Mesenteric fat pad (tissue), 1 donor: Measurements from ENCODE around the gene SRRM5. TPM values are rescaled to one million over a fixed set of nuclear protein-coding genes. Genes with fewer than 3 reads are reported as not detected.
"Not testable (repeated sequence)": the region's sequence is repeated elsewhere in the genome, so short reads cannot be mapped to it uniquely, and the experiment has no call there.

Experiments used
- DNase-seq: peaks from one replicate; pipeline ENCODE4 v3.0.0-alpha.2; 2020; ENCODE audit warnings: low spot score
- total RNA-seq: library from RNA; stranded (reverse); fragmentation: NEBNext Ultra II Directional; extraction: Animal tissue kit (Norgen Biotek cat#: 25700); gene quantifications from one replicate; pipeline ENCODE4 v1.2.1, GENCODE V29; 2021
- donor health status: DM: yes; HTN: yes; CAD: no.

The SRRM5 gene
- total RNA-seq, 1 donor from 2014 or later = 0.22 TPM

DNA sequence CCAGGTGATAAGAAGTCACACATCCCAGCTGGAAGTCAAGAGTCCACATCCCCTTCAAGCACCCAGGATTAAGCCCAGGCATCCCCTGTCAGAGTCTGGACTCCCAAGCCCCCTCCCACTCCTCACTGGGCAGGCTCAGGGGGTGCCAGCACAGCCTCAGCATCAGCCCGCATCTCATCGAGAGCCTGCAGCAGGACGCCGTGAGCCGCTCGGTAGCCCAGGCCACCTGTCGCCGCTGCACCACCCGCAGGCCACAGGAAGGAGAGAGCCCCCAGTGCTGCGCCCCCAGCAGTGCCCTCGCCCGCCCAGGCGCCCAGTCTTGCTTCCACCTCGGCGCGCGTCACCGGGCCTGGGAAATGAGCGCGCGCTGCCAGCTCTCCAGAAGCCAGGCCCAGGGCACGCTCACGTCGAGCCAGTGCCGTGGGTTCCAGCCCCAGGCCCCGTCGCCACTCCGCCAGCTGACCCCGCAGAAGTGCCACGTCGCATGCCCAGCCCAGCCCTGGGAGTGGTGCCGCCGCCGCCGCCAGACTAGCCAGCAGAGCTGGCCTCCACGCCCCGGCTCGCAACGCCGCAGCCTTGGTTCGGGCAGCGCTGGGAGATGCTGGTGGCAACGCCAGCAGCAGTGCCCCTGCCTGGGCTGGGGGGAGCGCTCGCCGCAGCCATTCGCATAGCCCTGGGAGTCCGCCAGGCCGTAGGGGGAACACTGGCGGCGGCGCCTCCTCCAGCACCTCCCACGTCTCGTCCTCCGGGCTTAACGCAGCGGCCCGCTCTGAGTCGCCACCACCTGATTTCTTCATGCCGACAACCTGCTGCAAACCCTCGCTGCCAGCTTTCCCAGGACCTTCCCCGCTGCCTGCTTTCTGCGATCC is 19.8 kb upstream of the SRRM5 start:
- no peak for DNase-seq

DNA sequence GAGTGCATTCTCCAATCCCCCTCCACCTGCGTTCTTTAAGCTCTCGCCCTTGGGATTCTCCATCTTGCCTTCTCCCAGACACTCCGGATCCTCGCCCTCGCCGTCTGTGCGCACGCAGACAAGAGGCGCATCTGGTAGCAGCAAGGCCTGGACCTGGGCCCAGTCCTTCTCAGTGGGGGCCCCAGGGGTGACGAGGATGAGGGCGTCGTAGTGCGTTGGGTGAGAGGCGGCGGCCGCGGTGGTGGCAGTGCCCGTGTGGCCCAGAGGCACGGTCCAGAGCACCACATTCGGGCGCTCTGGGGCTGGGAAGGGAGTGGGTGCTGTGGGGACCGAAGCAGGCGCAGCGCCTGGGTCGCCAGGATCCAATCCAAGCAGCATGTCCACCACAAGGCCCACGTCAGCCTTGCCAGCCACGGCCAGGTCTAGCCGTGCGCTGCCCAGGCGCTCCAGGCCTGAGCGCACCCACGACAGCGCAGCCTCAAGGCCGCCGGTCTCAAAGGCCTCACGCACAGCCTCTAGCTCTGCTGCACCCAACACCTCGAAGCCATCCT is 19.0 kb upstream of the SRRM5 start:
- DNase-seq = no peak

DNA sequence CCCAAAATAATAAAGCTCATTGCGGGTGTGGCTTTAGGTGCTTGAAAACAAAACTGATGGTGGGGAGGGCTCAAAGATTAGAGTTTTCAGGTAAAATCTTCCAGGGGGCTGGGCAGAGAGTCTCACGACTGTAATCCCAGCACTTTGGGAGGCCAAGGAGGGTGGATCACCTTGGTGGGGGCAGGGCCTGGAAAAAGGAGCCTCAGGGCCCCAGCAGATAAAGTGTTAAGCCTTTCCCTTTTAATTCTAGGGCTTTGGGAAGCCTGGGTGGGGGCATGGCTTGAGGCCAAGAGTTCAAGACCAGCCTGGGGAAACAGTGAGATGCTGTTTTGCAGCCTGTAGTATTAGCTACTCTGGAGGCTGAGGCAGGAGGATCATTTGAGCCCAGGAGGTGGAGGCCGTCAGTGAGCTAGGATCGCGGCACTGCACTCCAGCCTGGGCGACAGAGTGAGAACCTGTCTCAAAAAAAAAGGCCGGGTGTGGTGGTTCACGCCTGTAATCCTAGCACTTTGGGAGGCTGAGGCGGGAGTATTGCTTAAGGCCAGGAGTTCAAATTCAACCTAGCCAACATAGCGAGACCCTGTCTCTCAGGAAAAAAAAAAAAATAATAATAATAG is 17.7 kb upstream of the SRRM5 start:
- DNase-seq = no peak

DNA sequence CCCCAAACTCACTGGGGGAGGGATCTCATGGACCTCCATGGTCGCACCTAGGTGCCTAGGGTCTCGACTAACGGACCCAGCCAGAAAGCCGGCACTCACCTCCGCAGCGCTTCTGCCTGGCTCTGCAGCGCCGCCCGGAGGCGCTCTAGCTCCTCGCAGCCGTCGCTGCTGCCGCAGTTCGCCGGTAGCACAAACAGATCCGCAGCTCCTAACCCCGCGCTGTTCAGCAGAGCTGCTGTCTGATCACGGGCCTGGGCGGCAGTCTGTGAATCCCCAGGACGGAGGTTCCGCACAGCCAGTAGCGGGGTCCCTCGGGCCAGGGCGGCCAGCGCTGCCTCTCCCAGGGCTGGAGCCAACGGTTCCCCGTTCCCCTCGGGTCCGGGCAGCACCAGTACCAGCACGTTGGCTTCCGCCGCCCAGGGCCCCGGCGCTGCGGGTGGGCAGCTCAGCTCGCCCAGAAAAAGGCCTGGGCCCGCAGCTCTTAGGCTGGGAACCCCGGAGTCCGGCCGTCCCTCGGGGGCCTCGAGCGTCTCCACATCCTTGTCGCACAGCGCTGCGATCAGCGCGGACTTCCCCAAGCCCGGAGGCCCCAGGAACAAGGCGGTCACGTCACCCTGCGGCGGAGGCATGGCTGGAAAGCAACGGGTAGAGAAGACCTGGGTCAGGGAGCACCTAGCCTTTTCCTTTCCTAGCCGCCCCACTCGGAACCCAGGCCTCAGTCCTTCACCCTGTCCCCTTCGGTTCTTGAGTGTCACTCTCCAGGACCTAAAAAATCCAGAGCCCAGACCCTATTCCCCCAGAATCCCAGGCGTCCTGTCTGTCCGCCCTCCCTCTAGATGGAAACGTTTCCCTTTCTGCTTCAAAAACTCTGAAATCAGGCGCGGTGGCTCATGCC is 16.9 kb upstream of the SRRM5 start:
- no peak for DNase-seq

DNA sequence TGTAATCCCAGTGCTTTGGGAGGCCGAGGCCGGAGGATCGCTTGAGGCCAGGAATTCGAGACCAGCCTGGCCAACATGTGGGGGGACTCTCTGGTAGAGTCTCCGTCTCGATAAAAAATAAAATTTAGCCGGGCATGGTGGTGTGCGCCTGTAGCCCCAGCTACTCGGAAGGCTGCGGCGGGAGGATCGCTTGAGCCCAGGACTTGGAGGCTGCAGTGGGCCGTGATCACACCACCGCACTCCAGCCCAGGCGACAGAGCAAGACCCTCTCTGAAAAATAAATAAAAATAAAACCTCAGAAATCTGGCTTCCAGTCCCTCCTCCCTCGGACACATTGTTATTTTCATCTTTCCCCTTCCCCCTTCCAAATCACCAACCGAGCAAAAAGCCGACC is 16.3 kb upstream of the SRRM5 start:
- no peak for DNase-seq

DNA sequence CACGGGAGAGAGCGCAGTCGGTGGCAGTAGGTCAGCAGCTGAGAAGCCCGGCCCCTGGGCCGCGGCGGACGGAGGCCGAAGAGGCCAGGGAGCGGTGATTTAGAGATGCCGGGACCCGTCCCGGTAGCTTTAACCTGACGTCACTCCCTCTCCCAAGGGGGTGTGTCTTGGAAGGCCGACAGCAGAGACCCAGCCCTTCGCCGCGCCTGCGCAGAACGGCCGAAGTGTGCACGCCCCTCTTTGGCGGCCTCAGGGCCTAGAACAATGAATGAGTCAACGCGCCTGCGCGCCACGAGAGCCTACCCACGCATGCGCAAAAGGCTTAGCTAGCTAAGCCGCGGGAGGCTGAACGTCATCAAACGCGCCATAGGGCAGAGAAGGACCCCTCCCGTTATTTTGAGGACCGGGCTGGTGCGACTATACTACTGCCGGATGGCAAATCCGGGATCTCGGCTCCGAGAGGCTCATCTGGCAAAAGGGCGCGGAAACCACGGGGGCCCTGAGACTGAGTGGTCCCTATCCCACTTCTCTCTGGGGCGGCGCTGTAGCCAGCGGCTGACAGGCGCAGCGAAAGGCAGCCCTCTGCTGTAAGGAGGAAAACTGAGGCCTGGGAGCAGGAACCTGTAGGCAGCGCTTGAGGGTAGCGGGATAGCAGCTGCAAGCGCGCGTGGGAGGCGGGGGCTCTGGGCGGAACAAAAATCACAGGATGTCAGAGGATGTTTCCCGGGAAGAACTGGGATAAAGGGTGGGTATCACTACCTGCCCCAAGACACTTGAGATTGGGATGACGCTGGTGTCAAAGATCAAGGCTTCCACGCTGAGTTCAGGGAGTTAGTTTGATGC is 15.7 kb upstream of the SRRM5 start, which contains the start of the genes IRGQ and ZNF576:
Gene IRGQ (minus strand): TSS at position 136 of the 843 bp plus-strand sequence. CDS start 796 bp downstream, outside the sequence.
Gene ZNF576 (plus strand): TSS at position 597 of the 843 bp plus-strand sequence. CDS start 514 bp downstream, outside the sequence.
- DNase-seq = peak; percentile 100

DNA sequence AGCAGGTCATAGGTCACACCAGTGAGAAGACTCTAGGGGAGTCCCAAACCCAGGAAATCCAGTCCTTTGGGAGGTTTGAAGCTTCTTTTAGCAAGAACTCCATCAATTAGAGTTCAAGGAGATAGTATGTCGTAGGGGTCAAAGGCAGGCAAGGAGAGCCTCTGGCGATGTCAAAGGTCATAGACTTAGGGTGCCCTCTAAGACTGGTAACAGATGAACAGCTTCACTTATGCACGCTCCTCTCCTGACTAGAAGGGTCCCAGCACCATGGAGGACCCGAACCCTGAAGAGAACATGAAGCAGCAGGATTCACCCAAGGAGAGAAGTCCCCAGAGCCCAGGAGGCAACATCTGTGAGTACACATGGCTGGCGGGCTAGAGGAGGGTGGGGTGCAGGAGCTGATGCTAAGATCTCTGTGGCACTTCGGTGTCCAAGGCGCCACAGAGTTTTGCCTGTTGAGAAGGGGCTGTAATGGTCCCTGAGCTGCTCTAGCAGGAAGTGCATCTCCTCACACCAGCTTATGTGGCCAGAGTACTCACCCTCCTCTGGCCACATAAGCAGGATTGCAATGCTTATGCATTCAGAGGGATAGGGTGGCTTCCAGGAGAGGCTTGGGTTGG is 14.9 kb upstream of the SRRM5 start:
- DNase-seq = no peak

DNA sequence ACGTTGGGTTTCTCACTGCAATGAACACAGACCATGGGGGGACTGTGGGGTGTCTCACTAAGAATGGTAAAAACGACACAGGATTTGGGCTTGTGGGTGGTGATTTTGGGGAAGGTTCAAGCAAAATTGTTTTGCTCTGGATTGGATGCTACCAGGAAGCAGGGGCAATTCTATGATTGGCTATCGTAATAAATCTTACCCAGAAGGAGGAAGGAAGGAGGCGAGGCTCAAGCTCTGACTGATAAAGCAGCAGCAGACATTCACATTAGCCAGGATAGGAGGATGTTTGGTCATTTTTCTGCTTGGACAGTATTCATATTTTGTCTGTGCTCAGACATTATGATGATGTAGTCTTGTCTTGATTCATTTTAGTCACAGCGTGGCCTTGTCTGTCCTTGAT is 14.0 kb upstream of the SRRM5 start:
- no peak for DNase-seq

DNA sequence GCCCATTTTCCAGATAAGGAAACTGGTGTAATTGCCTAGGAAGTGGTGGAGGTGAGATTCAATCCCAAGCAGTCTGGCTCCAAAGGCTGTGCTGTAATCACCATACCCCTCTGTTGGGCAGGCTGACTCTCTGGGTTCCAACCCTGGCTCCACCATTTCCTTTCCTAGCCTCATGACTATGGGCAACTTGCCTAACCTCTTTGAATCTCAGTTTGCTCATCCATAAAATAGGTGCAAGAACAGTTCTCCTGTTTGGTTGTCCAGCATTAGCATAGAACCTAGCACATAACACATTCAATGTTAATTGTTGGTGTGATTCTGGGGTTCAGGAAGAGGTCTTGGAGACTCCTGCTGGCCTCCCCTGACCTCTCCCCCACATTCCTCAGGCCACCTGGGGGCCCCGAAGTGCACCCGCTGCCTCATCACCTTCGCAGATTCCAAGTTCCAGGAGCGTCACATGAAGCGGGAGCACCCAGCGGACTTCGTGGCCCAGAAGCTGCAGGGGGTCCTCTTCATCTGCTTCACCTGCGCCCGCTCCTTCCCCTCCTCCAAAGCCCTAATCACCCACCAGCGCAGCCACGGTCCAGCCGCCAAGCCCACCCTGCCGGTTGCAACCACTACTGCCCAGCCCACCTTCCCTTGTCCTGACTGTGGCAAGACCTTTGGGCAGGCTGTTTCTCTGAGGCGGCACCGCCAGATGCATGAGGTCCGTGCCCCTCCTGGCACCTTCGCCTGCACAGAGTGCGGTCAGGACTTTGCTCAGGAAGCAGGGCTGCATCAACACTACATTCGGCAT is 13.2 kb upstream of the SRRM5 start:
- no peak for DNase-seq

DNA sequence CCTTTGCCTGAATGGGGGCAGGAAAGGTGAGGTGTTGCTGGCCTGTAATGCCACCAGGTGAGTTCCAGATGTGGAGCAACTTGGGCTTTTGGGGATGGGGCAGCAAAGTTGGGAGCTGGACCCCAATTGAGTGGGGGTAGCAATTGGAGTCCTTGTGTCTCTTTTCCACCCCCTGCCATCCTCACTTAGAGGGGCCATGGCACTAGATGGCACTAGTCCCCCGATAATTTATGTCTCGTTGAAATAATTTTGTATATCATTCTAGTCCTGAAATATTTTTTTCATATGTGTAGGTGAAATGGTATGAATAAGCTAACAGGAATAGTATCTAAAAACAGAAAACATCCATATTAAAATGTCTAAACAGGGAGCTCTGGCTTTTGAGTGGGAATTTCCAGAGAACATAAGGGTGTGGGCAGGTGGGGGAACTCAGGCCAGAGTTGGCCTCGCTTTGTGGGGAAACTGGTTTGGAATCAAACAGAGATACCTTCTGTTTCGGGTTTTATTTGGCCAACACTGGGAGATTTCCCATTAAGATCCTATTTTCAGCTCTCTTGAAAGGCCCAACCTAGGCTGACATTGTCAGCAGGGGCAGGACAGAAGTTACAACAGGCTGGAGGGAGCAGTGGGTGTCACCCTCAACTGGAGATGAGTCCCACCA is 12.1 kb upstream of the SRRM5 start:
- DNase-seq = no peak

DNA sequence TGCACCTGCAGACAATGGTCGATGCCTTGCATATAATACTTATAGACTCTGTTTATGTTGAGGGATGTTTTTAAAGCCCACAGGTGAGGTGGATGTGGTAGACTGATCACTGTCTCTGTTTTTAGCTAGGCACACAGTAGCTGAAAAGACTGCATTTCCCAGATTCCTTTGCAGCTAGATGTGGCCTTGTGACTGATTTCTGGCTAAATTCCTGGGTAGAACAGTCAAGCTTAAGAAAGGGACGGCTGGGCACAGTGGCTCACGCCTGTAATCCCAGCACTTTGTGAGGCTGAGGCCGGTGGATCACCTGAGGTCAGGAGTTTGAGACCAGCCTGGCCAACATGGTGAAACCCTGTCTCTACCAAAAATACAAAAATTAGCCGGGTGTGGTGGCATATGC is 11.6 kb upstream of the SRRM5 start:
- not testable (repeated sequence) for DNase-seq

DNA sequence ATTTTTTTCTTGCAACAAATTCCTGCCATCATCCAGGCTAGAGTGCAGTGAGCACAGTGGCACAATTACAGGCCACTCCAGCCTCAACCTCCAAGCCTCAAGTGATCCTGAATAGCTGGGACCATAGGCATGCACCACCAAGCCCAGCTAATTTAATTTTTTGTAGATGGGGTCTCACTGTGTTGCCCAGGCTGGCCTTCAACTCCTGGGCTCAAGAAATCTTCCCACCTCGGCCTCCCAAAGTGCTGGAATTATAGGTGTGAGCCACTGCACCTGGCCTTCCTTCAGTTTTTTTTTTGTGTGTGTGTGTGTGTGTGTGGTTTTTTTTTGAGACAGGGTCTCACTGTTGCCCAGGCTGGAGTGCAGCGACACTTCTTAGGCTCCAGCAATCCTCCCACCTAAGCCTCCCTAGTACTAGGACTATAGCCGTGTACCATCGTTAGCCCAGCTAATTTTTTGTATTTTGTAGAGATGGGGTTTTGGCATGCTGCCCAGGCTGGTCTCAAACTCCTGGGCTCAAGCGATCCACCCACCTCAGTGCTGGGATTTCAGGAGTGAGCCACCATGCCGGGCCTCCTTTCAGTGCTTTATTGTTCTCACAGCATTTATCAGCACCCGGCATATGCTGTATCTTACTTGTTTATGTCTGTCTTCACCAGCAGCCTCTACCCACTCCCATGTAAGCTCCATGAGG is 5.9 kb upstream of the SRRM5 start:
- no peak for DNase-seq

DNA sequence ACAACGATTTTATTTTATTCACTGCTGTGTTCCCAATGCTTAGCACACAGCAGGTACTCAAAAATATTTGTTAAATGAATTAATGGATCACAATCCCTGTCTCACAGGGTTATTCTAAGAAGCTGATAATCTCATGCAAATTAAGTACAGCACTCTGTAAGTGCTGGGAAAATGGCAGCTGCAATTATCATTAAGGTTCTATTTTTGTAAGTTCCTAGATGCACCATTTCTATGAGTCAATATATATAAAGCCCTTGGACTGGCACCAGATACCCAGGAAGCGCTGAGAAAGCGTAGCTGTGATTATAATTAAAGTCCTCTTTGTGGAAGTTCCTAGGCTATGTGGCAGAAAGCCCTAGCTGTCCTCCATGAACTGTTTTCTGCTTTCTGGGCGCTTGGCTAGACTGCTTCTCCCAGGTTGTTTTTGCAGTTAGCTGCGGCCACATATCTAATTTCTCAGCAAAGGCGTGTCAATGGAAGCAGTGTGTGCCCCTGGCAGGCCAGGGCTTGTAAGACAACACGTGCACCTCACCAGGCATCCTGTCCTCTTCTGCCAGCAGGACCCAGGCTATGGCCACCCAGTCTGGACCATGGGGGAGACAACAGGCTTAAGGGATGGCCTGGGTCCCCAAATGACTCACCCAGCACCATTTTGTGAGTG is 5.2 kb upstream of the SRRM5 start:
- no peak for DNase-seq

DNA sequence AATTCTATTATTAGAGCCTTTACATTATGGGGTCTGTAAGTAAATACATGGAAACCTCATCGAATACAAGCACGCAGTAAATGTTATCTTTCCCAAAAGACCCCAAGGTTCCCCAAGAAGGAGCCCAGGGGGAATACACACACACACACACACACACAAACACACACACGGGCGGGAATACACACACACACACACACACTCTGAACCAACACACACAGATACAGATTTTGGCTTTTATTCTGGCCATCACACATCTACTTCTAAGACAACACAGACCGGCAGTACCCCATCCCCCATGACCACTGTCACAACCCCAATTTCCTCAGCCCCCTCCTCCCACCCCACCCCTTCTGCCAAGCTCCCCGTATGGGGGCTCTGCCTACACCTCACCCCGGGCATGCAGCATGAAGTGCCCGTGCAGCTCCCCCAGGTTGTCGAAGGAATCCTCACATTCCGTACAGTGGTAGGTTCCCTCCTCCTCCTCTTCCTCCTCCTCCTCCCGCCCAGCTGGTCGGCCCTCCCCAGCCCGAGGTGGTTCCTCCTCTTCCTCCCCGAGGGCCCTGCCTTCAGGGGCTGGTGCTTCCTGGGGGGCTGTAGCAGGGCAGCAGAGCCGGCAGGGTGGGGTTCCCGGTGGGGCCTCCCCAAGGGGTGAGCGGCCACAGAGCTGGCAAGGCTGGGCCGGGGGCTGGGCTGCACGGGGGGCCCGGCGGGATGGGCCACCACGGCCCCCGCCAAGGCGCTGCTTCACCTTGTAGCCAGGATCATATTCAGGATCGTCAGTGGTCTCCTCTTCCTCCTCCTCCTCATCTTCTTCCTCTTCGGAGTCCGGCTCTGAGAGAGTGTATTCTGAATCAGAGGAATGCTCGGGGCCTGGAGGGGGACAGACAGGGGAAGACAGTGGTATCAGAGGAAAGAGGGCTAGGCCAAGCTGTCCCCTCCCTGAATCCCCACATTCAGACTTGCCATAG is 4.4 kb upstream of the SRRM5 start:
- DNase-seq = no peak

DNA sequence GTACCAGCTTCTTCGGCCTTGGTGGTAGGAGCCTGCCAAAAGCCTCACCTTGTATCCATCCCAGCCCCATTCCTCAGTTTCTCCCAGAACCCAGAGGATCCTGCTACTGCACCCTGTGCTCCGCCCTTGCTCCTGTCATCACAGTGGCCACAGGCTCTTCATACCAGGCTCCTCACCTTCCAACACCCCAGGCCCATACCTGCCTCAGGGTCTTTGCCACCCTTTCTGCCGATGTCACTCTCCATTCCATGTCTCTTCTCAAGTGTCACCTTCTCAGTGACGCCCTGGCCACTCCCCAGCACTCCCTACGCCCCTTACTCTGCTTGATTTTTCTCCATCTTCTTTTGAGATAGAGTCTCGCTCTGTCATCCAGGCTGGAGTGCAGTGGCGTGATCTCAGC is 2.0 kb upstream of the SRRM5 start:
- DNase-seq = no peak

DNA sequence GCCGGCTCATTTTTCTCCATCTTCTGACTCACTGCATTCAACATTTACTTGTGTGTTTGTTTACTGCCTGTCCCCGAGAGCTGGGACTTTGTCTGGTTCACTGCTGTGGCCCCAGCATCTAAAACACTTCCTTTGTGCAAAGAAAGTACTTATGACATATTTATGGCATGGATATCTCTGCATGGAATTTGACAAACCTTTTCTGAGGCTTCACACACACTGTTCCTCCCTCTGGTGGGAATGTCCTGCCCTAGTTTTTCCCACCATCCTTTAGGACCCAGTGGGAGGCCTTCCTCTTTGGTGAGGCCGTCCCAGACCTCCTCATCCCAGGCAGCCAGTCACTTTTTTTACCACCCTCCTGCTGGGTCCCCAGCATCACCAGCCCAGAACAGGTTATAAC is 1.4 kb upstream of the SRRM5 start:
- DNase-seq = no peak
